GM18498 (cell line): ENCODE measurements around the gene SPATA32.

Experiments
- ATAC-seq: cut with Tn5 transposase; IDR thresholded peaks from one replicate; pipeline ENCODE4 v1.9.1; 2021; ENCODE audit warnings: mild to moderate bottlenecking, moderate library complexity; ENCODE audit not compliant: unreplicated experiment

Gene SPATA32

GRCh38 chr17:45218895-45219661 is 42.8 kb downstream of the SPATA32 start:
- ATAC-seq = no peak
